Measurements from ENCODE around the gene ZMYND12.

ZMYND12 gene

GRCh38 chr1:42434340-42434739 lies 21.5 kb downstream of the ZMYND12 start:
- DNase-seq, result no peak

- DNase-seq, result no peak
Observed at GRCh38 chr1:42433369-42433768, 22.5 kb downstream of the ZMYND12 start.

DNA sequence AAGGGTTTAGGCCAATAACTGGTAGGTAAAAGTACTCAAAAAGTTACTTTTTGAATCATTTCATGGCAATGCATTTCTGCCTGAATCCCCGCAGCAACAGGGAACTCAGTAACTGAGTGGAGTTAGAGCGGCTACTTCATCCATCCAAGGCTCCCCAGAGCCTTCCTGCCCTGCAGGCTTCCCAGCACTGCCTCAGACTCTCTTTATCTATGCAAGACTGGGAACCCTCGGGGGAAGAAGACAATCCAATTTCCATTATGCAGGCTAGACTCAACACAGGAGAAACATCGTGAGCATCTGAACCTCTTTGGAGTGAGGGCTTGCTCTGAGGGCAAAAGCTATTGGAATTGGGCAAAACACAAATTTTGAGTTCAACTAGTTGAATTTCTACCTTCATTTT lies 23.1 kb downstream of the ZMYND12 start:
- no peak for DNase-seq

DNA sequence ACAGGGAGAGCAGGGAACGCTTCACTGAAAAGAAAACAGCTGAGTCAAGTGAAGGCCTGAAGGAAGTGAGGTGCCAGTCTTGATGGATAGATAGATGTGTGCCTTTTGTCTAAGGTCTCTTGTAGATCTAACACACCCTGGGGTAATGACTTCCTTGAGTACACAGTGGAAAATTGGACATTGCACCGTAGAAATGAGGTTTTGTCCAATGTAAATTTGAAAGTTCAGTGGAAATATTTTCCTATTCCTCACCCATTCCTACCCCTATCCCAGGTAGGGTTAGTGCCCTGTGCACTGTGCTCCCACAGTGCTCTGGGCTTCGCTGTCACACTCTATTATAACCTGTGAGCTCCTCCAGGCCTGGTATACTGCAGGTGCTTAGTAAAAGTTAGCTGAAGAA lies 24.3 kb downstream of the ZMYND12 start:
- no peak for DNase-seq

DNA sequence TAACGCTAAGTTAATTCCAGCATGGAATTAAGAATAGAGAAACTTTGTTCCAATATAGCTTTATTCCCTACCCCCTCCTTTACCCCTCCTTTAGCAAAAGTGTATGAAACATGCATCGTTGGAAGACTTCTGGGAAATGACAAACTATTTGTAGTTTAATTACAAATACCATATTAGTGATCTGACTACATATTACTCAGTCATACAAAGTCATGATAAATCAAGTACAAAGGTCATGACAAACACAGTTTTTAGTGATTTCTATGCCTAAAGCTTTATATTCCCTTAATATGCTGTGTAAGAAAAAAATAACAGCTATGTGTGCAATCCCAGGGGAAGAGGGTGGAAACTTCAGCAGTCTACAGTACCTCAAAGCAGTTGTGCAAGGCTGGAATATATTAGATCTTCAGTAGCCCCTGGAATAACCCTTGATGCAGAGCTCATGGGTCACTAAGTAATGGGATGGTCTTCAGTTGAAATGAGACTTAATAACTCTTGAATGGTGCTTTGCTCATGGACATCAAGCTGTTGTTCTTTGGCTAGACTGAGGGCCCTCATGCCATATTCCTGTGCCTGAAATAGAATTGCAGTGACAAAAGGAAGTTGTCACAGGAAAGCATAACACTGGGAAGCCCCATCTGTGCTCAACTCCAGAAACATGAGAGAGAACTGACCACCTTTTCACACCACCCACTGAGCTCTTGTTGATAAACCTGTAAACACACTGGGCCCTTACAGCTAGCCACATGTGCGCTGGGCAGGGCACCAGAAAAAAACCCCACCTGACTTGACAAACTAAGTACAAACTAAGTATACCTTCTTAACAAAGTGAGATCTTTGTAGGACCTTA lies 25.3 kb downstream of the ZMYND12 start:
- no peak for DNase-seq

DNA sequence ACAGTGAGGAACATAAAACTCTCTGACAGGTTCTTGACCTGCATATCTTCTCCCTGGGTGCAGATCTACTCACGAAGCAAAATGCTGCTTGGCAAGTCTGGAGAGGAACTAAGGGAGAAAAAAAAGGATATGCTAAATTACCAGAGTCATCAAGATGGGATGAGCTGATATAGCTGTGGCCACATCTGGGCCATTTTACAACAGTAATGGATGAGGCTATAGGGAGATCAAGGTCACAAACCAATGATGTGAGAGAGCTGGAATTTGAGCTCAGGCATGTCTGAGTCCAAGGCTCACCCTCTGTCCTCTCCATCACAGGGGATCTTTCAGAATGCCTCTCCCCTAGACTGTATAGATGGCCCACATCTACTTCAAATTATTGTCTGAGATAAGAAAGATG lies 26.2 kb downstream of the ZMYND12 start:
- DNase-seq, result no peak

- no peak for DNase-seq
Observed at GRCh38 chr1:42427240-42427639, 28.6 kb downstream of the ZMYND12 start.

- no peak for DNase-seq
Observed at GRCh38 chr1:42424201-42424600, 31.6 kb downstream of the ZMYND12 start.

GRCh38 chr1:42423681-42424080 lies 32.1 kb downstream of the ZMYND12 start:
- DNase-seq, result peak; percentile 99

- peak; percentile 95 for DNase-seq
Observed at GRCh38 chr1:42422737-42423136, 33.1 kb downstream of the ZMYND12 start.

- DNase-seq, result peak; percentile 99
Observed at GRCh38 chr1:42420911-42421585, 34.8 kb downstream of the ZMYND12 start.

DNA sequence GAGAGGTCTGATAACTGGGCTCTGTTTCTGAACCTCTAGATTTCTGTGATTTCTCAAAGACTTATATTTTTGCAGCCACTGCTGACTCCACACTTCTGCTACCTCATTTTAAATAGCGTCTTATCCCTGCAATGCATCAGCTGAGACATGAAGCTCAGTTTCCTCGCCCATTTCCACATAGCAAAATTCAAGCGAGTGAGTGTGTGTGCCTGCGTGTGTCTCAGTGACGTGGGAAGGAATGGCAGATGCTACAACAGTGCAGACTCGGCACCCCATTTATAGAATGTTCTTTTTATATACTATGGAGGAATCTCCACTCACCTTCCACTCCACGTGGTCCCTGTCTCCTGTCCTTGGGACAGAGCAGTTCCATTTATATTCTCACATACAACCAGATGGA lies 35.7 kb downstream of the ZMYND12 start:
- DNase-seq, result no peak

GRCh38 chr1:42419126-42419821 lies 36.5 kb downstream of the ZMYND12 start:
- no peak for DNase-seq

DNA sequence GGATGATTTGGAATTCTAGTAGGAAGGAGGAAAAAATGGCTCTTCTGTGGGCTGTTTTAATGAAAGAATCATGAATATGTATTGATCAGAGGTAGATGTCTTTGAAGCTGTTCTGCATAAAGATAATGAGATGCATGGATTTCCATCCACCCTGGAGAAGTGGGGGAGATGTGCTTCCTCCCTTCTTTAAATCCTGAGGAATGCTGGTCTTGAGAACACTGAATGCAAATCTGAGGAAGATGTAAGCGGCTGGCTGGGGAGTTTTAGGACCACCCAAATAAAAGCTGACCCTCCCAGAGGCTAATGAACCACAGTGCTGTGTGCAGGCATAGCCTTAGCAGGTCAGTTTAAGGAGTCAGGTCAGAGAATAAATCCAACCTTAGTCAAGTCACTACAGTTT lies 37.3 kb downstream of the ZMYND12 start:
- DNase-seq, result no peak

DNA sequence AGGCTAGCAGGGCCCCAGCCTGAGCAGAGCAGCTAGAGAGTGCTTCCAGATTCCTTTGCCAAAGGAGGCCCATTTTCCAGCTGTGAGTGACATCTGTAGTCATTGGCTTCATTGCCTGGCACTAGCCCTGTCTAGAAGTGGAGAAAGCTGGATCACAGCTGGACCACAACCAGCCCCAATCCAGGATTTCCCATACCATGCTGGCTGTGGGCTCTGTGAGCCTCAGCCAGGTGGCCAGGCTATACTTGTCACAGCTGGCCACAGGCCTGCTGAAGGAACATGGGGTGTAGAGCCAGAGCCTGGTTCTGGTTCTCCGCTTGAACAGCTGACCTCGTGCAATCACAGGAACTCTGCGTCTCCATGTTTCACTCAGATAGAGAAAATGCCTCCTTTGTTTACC lies 38.7 kb downstream of the ZMYND12 start:
- DNase-seq, result no peak

DNA sequence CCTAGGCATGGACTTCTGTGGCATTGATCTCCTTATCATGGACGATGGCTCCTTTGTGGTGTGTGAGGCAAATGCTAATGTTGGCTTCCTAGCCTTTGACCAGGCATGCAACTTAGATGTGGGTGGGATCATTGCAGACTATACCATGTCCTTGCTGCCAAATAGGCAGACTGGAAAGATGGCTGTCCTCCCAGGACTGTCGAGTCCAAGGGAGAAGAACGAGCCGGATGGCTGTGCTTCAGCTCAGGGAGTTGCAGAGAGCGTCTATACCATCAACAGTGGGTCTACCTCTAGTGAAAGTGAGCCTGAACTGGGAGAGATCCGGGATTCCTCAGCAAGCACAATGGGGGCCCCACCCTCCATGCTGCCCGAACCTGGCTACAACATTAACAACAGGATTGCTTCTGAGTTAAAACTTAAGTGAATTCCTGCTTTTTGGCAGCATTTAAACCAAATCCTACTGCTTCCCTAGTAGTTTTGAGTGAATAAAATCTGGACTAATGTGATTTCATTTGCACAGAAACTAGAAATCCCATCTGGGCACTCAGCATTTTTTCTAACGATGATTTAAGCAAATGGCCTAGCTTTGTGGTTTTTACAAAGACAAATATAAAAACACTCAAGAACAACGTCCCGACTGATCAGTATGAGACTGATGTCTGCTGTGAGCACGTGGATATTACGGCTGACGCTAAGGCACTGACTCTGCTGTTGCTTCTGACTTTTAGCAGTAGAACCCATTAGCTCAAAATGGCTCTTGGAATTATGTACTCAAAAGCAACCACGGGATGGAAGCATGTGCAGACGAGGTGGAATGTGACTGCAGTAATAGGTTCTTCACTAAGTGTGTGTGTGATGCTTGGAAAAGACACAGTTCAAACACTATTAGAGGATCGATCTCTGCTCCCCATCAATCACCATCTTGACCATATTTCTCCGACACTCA lies 41.0 kb downstream of the ZMYND12 start:
- DNase-seq, result no peak

DNA sequence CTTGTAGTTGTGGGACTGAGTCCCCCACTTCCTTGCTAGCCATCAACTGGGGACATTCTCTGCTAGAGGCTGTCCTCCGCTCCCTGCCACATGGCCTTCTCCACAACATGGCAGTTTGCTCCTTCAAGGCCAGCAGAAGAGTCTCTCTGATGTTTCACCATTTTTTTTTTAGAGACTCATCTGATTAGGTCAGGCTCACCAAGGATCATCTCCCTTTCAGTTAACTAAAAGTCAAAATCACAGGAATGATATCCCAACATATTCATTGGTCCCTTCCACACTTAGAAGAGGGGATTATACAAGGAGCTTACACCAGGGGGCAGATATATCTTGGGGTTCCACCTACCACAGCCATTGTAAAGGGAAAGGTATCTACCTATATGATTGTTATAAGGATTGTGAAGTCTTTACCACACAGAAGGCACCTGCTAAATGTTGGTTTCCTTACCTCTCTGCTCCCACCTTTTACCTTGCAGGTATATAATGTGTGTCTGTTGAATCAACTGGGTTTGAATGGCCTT lies 51.9 kb downstream of the ZMYND12 start:
- DNase-seq, result no peak

- DNase-seq, result no peak
Observed at GRCh38 chr1:42399315-42400100, 56.3 kb downstream of the ZMYND12 start.

DNA sequence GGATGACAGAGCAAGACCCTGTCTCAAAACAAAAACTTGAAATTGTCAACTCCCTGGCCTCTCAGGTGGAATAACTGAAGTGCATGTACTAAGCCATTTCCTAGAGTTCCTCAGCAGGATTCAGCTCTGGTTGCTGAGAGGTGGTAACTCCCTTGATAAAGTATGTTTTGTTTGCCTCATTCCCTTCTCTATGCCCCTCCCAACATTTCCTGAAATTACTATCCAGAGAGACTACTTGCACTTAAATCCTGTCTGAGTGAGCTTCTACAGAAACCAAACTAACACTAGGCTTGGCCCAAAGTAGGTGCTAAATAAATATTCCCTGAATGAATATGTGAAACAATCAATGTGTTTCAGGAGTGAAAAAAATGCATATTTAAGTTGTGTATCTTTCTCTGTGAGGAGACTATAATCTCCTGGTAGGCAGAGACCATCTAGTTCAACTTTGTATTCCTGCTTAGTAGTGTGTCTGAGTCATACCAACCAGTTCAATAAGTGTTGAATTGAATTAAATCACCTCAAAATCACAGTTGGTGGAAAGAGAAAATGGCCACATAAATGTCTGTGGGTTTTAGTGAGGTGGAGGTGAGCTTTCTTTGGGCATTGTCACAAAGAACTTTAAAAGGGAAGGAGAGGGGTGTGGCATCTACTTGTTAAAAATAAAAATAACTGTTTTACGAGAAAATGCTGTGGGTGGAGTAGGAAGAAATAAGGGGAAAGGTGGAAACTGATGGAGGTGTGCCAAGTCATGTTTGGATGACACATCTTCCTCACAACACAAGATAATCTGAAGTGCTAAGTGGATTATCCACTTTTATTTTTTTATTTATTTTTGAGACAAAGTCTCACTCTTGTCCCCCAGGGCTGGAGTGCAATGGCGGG lies 62.6 kb downstream of the ZMYND12 start:
- DNase-seq, result no peak

DNA sequence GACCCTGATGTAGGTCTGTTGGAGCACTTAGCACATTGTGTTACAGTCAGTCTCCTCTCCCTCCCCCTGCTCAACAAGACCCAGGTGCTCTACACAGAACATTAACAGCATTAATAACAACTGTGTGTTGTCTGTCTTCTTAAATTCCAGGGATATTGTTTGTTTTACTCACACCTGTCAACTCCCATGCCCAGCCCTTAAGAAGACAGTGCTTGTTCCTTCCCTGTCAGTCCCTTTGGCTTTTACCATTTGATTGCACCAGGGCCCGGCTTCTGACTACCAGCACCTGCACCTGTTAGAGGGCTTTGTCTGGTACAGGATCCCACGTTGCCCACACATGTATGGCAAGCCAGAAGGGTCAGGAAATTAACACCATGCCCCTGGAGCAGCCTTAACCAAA lies 63.6 kb downstream of the ZMYND12 start:
- DNase-seq, result no peak

DNA sequence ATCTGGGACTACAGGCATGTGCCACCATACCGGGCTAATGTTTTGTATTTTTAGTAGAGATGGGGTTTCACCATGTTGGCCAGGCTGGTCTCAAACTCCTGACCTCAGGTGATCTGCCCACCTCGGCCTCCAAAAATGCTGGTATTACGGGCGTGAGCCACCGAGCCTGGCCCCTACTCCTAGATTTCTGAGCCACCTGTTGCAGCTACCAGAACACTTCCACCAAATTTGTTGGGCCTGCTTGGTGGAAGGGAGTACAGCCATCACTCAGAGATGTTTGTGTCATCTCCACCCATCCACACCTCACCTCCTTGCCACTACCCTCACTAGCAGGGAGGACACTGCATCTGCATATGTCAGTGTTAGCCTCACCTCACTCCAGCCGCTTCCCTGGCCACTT lies 69.8 kb downstream of the ZMYND12 start:
- no peak for DNase-seq

Data from DMS79 (cell line).